ENCODE measurements around the gene AP1S1.

Gene AP1S1

DNA sequence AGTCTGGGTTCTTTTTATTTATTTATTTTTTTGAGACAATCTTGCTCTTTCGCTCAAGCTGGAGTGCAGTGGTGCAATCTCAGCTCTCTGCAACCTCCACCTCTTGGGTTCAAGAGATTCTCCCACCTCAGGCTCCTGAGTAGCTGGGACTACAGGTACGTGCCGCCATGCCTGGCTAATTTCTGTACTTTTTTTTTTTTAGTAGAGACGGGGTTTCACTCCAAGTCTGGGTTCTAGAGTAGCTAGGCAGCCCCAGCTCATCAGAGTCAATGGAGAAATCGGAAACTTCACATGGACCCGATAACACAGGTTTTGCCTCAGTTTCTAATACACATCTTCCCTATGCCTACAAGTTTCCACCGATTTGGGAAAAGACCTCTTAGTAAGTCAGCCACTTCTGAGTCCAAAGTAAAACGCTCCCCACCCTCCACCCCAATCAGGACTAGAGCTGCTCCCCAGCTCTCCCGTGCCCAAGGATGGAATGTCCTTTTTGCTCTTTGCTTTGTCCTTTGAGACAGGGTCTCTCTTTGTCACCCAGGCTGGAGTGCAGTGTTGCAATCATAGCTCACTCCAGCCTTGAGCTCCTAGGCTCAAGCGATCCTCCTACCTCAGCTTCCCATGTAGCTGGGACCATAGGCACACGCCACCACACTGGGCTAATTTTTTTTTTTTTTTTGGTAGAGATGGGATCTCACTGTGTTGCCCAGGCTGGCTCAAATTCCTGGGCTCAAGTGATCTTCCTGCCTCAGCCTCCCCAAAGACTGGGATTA is 31.2 kb upstream of the AP1S1 start:
- Histone ChIP-seq H2AFZ (ENCODE audit: low read depth) (no peak overlapping the region), H3K4me3 (IDR thresholded peaks at IDR 0.05; ENCODE audit: insufficient read depth, low read depth, low read length) (no peak overlapping the region), H3K27me3 (ENCODE audit: insufficient read depth, low read depth) (peaks cover 100% of the 10 kb centered on the region), H3K27ac (no peak overlapping the region), H3K36me3 (ENCODE audit: insufficient read depth) (no peaks in the 10 kb centered on the region), H3K4me2 (no peak overlapping the region), H3K4me1 (ENCODE audit: low read depth, poor library complexity, severe bottlenecking) (peaks cover 12% of the 10 kb centered on the region), H3K79me2 (ENCODE audit: insufficient read depth, low read depth) (no peaks in the 10 kb centered on the region), H4K20me1 (ENCODE audit: insufficient read depth) (0 out of 2 replicates have a peak, but pooled peaks cover 4% of the 10 kb centered on the region), H3K9ac (no peak overlapping the region)
- TF ChIP-seq, protein P1, sequence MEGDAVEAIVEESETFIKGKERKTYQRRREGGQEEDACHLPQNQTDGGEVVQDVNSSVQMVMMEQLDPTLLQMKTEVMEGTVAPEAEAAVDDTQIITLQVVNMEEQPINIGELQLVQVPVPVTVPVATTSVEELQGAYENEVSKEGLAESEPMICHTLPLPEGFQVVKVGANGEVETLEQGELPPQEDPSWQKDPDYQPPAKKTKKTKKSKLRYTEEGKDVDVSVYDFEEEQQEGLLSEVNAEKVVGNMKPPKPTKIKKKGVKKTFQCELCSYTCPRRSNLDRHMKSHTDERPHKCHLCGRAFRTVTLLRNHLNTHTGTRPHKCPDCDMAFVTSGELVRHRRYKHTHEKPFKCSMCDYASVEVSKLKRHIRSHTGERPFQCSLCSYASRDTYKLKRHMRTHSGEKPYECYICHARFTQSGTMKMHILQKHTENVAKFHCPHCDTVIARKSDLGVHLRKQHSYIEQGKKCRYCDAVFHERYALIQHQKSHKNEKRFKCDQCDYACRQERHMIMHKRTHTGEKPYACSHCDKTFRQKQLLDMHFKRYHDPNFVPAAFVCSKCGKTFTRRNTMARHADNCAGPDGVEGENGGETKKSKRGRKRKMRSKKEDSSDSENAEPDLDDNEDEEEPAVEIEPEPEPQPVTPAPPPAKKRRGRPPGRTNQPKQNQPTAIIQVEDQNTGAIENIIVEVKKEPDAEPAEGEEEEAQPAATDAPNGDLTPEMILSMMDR (conservative IDR thresholded peaks at IDR 0.05; ENCODE audit: low read depth, low read length), result no peak

DNA sequence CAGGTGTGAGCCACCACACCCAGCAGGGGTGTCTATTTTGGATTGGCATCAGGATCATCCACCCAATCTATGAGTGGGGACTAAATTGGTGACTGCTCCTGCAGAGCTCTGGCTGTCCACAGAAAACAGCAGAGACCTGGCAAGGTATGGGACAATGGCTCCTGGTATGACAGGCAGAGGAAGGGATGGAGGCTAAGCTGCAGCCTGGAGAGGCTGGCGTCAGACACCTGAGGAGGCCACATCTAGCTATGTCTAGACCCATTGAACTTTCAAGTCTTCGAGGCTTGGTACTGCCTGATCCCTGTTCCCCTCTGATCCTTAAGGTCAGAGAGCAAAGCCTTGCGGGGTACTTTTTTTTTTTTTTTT is 30.6 kb upstream of the AP1S1 start:
- H3K36me3 ChIP-seq (ENCODE audit: insufficient read depth), result no peaks in the 10 kb centered on the region
- TF ChIP-seq, protein P1 (conservative IDR thresholded peaks at IDR 0.05; ENCODE audit: low read depth, low read length), result no peak
- no peak overlapping the region for H3K4me2 ChIP-seq
- H3K79me2 ChIP-seq (ENCODE audit: insufficient read depth, low read depth), result no peaks in the 10 kb centered on the region
- peaks cover 17% of the 10 kb centered on the region for H3K4me1 ChIP-seq (ENCODE audit: low read depth, poor library complexity, severe bottlenecking)
- H3K27ac ChIP-seq, result no peak overlapping the region
- H2AFZ ChIP-seq (ENCODE audit: low read depth), result no peak overlapping the region
- H4K20me1 ChIP-seq (ENCODE audit: insufficient read depth), result 0 out of 2 replicates have a peak, but pooled peaks cover 4% of the 10 kb centered on the region
- H3K9ac ChIP-seq, result no peak overlapping the region
- H3K4me3 ChIP-seq (IDR thresholded peaks at IDR 0.05; ENCODE audit: insufficient read depth, low read depth, low read length), result no peak overlapping the region
- peaks cover 100% of the 10 kb centered on the region for H3K27me3 ChIP-seq (ENCODE audit: insufficient read depth, low read depth)

DNA sequence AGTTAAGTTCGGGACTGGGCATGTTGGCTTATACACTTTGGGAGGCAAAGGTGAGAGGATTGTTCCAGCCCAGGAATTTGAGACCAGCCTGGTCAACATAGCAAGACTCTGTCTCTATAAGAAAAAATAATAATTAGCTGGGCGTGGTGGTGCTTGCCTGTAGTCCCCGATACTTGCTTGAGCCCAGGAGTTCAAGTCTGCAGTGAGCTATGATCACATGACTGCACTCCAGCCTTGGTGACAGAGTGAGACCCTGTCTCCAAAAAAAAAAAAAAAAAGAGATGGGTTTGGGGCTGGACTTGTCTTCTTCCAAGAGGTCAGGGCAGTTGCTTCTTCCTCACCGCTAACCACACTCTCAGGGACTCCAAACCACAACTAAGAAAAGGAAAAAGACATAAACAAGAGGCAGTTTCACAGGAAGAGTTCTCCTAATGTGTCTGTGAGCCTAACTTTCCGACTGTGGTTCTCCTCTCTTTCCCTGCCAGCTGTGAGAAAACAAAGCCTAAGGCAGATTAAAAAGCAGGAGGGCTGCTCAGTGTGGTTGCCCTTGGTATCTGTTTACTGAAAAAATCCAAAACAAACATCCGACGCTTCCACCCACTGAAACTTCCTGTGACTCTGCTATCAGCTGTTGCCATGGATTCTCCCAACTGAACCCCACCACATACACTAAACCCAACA is 29.8 kb upstream of the AP1S1 start:
- H3K79me2 ChIP-seq (ENCODE audit: insufficient read depth, low read depth), result no peaks in the 10 kb centered on the region
- H3K4me2 ChIP-seq, result peak overlapping the region; percentile 13; the same call in 1 of the 2 replicates
- peaks cover 17% of the 10 kb centered on the region for H3K4me1 ChIP-seq (ENCODE audit: low read depth, poor library complexity, severe bottlenecking)
- H4K20me1 ChIP-seq (ENCODE audit: insufficient read depth), result 0 out of 2 replicates have a peak, but pooled peaks cover 4% of the 10 kb centered on the region
- no peak overlapping the region for H3K9ac ChIP-seq
- no peak overlapping the region for H3K4me3 ChIP-seq (IDR thresholded peaks at IDR 0.05; ENCODE audit: insufficient read depth, low read depth, low read length)
- no peaks in the 10 kb centered on the region for H3K36me3 ChIP-seq (ENCODE audit: insufficient read depth)
- no peak overlapping the region for H2AFZ ChIP-seq (ENCODE audit: low read depth)
- H3K27me3 ChIP-seq (ENCODE audit: insufficient read depth, low read depth), result peaks cover 99% of the 10 kb centered on the region
- TF ChIP-seq, protein P1 (conservative IDR thresholded peaks at IDR 0.05; ENCODE audit: low read depth, low read length), result no peak
- no peak overlapping the region for H3K27ac ChIP-seq

DNA sequence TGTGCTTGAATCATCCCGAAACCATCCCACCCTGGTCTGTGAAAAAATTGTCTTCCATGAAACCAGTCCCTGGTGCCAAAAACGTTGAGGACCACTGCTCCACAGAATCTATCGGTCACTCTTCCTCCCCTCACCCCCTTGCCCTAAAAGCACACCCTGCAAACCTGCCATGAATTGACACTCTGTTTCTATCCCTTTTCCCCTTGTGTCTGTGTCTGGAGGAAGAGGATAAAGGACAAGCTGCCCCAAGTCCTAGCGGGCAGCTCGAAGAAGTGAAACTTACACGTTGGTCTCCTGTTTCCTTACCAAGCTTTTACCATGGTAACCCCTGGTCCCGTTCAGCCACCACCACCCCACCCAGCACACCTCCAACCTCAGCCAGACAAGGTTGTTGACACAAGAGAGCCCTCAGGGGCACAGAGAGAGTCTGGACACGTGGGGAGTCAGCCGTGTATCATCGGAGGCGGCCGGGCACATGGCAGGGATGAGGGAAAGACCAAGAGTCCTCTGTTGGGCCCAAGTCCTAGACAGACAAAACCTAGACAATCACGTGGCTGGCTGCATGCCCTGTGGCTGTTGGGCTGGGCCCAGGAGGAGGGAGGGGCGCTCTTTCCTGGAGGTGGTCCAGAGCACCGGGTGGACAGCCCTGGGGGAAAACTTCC is 28.2 kb upstream of the AP1S1 start:
- H3K4me2 ChIP-seq, result no peak overlapping the region
- H3K4me1 ChIP-seq (ENCODE audit: low read depth, poor library complexity, severe bottlenecking), result peaks cover 17% of the 10 kb centered on the region
- no peaks in the 10 kb centered on the region for H3K79me2 ChIP-seq (ENCODE audit: insufficient read depth, low read depth)
- 0 out of 2 replicates have a peak, but pooled peaks cover 4% of the 10 kb centered on the region for H4K20me1 ChIP-seq (ENCODE audit: insufficient read depth)
- no peak overlapping the region for H3K27ac ChIP-seq
- H3K4me3 ChIP-seq (IDR thresholded peaks at IDR 0.05; ENCODE audit: insufficient read depth, low read depth, low read length), result no peak overlapping the region
- H3K36me3 ChIP-seq (ENCODE audit: insufficient read depth), result no peaks in the 10 kb centered on the region
- peaks cover 99% of the 10 kb centered on the region for H3K27me3 ChIP-seq (ENCODE audit: insufficient read depth, low read depth)
- H2AFZ ChIP-seq (ENCODE audit: low read depth), result no peak overlapping the region
- TF ChIP-seq, protein P1 (conservative IDR thresholded peaks at IDR 0.05; ENCODE audit: low read depth, low read length), result no peak
- no peak overlapping the region for H3K9ac ChIP-seq

All from KMS-11 (cell line).